Endometrium (tissue), 2 donors: ENCODE data around the gene CNNM2.
"Not testable (repeated sequence)": the region's sequence is repeated elsewhere in the genome, so short reads cannot be mapped to it uniquely, and the experiment has no call there.

Experiments
- FAIRE-seq: peaks from 2 replicates; lab custom pipeline; 2012; peaks lifted over from hg19 to GRCh38; lab: Jason Lieb, UNC
- donor health status: control.
- donor health status: control.

The CNNM2 gene

DNA sequence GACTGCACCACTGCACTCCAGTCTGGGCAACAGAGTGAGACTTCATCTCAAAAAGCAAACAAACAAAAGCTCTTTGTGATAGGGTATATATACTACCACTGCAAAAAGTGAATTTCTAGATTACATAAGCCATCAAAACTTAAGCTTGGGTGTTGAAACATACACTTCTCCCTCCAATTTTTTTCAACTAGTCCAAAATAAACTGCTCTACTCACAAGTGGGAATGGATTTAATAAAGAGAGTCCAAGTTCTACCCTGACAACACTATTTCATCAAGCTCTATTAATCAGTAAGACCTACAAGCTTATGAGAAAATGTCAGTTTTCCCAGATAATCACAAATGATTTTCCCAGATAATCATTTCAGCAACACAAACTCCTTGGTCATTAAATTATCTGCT is 192.3 kb downstream of the CNNM2 start:
- FAIRE-seq: no peak

DNA sequence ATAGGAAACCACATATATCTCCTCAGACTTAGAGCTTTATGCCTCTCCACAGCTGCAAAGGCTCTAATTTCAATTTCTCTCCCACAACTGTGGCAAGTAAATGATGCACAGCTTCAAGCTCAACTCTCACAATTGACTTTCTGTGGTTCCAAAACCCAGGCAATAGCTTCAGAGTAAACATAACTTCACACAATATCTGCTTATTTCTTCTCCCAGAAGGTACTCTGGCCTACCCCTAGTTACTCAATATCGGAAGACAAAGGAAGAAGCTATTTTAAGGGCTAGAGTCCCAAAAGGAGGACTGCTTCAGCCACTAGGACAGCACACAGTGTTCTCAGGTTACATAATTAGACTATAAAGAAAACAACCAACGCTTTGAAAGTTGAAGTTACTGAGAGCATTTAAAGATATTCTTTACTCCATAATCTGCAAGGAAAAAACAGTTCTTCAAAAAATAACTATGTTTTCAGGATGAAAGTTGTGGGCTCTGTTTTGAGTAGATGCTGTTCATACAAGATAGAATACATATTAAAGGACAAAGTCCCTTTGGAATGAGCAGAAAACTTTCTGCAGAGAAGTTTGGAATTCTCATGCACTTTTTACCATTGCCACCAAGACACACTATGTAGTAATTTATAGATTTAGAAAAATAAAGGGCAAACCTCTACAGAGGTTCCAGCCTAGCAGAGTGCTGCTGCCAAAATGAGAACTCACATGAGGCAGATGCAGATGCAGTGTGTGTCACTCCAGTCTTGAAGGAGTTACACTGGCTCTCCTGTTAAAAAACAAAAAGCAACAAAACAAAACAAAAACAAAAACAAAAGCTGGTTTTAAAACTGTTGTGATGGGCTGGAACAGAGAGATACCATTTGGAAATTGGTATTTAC is 193.2 kb downstream of the CNNM2 start:
- FAIRE-seq: no peak

DNA sequence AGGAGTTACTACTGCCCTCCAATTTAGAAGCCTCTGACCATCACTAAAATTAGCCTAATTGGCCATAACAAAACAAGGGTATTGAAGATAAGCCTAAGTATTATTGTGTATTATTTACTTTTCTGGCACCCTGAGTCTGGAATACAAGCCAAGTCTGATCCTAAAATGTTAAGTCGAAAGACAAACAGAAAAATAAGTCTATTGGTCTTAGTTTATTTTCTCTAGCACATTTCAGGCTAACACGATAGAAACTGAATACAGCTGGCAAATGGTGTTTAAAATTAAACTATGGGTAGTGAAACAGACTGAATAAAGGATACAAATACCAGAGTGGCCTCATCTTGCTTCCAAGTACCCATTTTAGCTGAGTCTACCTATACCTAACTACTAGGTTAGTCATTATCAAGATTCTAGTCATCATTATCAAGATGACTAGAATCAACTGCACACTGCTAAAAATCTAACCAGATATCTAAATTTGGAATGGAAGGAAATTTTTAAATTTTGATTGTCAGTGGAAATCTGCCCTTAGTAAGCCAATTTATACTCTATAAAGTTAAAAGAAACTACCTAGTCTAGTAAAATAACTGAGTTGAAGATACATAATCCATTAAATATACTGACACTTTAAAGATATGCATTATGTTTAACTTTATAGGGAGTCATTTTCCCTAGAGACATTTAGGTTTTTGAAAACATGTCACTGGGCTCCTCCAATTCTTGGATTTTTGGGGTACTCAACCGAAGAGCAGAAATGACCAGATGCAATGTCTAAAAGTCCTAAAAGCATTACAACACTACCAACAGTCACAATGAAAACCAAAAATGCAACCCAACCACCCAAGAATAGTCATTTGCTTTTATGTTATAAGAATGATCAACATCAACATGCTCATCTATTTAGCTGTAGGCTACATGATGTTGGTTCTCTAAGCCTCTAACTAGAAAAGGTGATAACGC is 194.1 kb downstream of the CNNM2 start:
- FAIRE-seq: no peak

DNA sequence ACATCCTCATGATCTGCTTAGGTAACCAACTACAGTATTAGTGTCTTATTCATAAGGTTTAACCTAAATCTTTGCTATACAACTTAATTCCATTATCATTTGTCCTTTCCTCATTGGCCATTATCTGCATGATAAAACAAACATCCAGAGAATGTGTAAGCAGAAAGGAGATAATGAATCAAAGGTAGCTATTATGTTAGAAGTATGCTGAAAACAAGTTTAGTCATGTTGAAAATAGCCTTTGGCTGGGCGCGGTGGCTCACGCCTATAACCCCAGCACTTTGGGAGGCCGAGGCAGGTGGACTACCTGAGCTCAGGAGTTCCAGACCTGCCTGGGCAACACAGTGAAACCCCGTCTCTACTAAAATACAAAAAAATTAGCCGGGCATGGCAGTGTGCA is 196.8 kb downstream of the CNNM2 start:
- no peak for FAIRE-seq

DNA sequence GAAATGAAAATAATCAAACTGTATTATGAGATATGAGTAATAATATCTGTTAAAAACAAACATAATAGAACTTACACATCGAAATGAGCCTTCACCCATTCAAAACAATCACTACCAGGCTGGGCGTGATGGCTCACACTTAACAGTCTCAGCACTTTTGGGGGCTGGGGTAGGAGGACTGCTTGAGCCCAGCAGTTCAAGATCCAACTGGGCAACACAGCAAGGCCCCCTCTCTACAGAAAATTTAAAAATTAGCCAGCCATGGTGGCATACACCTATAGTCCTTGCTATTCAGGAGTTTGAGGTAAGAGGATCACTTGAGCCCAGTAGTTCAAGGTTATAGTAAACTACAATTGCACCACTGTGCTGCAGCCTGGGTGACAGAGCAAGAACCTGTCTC is 199.2 kb downstream of the CNNM2 start:
- no peak for FAIRE-seq

DNA sequence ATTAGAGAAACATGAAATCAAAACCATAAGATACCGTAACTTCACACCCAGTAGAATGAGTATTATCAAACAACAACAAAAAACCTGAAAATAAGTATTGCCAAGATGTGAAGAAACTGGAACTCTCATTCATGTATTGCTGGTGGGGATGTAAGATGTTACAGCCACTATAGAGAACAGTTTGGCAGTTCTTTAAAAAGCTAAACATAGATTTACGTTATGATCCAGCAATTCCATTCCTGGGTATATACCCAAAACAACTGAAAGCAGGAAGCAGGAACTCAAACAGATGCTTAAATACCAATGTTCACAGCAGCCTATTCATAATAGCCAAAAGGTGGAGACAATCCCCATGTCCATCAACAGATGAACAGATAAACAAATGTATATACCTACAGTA is 202.5 kb downstream of the CNNM2 start:
- no peak for FAIRE-seq

DNA sequence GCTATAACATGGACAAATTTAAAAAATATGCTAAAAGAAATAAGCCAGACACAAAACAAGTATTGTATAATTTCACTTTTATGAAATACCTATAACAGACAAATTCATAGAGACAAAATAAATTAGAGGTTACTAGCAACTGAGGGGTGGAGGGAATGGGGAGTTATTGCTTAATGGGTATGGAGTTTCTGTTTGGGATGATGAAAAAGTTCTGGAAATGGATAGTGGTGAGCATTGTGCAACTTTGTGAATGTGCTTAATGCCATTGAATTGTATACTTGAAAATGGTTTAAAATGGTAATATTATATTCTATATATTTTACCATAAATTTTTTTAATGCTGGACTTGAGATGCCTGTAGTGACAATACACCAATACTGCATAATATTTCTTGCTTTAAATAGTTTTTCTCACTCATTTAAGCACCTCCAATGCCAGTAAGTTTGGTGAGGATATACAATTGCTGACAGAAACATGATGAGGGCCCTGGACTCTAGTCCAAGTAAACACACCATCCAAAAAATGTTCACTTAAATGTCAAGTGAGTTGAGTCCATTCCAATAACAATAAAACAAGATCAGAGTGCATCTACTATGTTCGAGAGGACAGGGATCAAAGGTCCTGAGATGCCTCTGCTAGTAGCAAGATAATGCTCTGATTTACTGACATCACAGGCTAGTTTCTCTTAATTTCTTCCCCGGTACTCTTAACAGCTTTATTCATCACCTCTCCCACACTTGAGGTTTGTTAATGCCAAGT is 203.1 kb downstream of the CNNM2 start:
- FAIRE-seq: no peak

DNA sequence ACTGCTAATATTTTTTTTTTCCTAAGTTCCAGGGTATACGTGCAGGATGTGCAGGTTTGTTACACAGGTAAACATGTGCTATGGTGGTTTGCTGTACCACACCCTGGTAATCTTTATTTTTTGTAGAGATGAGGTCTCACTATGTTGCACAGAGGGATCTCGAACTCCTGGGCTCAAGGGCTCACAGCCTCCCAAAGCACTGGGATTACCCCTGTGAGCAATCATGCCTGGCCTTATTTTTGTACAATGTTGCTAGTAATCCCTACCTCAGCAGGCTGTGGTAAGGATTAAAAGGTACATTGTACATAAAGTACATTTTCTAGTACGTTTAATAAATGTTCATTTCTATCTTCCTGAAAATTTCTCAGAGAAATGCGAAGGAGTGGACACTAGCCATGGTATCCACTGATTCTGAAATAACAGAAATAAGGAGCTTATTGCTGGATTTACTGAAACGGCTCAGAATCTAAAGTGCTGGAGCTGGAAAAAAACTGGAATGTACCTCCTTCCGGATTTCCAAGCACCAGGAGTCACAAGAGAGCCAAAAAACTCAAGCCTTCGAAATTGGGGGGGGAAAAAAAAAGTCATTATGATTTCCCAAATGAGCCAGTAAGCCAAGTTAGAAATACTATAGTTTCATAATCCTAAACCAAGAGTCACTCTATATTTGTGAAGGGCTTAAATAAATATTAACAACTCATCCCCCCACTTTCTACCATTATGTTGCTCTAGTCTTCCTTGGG is 205.4 kb downstream of the CNNM2 start:
- FAIRE-seq: no peak

DNA sequence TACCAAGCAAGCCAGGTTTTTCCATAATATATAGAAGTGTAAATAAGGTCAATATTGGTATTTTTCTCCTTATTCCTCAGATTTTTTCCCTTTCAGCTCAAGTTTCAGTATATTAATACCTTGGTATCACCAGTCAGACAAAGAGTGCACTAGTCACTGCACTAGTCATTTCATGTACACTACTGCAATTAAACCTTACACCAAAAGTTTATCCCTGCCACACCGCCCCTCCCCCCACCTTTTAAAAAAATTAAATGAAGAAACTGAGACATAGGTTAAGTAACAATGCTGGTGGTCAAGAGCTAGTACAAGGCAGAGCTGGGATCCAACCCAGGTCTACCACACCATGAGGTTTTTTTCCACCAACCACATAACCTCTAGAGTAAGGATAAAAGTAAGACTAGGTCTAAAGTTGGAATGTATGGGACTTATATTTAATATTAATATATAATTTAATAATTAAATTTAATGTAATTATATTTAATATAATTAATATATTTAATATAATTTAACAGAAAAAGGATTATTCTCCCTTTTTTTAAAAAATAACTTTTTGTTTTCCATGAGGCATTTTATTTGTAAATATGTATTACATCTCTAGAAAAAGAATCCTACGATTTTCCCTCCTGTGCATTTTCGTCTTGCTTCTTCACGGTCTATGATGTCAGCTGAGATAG is 206.5 kb downstream of the CNNM2 start:
- no peak for FAIRE-seq

DNA sequence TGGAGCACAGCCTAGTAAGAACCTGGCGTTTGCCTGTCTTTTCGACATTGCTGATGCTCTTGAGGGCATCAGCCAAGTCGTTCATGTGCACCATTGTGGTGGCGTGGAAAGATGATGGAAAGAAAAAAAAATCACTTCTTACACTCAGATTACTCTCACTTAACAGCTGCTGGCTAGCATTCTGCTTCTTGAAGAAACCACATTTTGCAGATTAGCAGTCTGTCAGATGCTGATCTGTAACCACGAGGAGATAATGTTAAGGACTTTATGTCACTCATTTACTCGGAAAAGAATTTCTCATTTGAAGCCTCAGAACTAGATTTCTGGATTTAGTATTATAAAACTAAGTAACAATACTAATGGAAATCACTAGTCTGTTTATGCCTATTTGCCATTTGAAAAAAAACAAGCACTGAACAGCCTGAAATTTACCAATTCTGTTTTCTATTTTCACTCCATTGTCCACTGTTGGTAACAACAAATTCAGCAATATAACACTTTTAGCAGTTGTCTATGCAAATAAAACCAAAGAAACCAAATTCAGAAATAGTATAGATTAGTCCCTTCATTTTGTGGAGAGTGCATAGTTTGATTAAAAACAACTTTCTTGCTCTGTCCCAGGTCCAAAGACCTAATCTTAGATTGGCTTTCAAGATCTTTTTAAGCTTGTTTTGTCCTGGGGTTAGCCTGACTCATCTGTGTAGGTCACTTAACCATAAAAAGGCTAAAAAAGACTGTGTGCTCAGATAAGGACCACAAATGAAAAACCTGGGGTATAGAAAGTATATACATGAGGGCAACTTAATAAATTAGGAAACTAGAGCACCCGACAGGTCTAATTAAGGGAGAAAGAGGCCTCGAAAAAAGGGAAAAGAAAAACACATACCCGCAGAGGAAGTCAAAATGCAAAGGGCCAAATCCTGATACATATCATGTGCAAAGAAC is 207.5 kb downstream of the CNNM2 start:
- no peak for FAIRE-seq

DNA sequence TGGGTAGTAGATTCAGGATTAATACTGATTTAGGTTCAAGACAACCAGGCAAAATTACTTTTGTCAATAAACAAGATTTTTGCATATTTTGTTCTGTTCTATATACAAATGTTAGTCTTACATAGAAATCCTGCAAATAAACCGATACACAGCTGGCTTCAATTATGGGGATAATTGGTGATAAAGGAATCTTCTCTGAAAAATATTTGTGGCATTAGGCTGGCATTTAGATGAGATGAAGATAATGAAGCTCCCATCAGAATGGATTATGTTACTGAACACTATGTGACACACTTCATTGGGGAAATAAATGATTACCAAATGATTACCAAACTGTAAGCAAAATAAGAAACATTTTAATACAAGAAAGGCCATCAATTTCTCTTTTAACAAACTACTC is 209.1 kb downstream of the CNNM2 start:
- FAIRE-seq: no peak

DNA sequence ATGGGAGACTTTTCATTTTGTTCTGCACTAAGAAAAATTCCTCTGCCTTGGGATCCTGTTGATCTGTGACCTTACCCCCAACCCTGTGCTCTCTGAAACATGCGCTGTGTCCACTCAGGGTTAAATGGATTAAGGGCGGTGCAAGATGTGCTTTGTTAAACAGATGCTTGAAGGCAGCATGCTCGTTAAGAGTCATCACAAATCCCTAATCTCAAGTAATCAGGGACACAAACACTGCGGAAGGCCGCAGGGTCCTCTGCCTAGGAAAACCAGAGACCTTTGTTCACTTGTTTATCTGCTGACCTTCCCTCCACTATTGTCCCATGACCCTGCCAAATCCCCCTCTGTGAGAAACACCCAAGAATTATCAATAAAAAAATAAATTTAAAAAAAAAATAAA is 212.1 kb downstream of the CNNM2 start:
- FAIRE-seq: not testable (repeated sequence)

DNA sequence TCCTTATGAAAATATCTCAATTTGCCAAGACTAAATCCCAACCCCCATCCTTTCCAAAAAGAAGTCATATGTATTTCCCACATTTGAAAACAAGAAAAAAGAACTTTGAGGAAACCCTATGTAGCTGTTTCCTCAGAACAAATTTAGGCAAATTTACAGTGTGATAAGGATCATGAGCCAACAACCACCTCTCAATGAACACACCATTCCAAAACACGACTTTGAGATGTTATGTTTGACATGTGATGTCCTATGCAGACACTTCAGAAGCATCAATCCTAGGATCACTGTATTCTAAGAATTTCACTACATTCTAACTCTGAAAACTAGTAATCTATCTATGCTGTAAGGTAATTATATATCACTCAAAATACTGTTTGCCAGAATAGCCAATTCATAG is 212.8 kb downstream of the CNNM2 start:
- FAIRE-seq: no peak

DNA sequence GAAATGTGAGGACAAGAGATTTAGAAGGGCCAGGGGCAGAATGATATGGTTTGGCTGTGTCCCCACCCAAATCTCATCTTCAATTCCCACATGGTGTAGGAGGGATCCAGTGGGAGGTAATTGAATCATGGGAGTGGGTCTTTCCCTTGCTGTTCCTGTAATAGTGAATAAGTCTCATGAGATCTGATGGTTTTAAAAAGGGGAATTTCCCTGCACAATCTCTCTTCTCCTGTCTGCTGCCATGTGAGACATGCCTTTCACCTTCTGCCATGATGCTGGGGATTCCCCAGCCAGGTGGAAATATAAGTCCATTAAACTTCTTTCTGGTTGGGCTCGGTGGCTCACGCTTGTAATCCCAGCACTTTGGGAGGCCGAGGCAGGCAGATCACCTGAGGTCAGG is 217.1 kb downstream of the CNNM2 start:
- FAIRE-seq: not testable (repeated sequence)

DNA sequence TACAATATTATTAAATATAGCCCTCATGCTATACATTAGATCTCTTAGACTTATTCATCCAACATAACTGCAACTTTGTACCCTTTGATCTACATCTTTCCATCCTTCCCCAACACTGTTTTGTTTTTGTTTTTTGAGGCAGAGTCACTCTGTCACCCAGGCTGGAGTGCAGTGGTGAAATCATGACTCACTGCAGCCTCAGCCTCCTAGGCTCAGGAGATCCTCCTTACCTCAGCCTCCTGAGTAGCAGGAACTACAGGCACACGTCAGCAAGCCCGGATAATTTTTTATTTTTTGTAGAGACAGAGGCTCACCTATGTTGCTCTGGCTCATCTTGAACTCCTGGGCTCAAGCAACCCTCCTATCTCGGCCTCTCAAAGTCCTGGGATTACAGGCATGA is 221.7 kb downstream of the CNNM2 start:
- FAIRE-seq: no peak
